Motor neuron (in vitro differentiated cells): Measurements from ENCODE around the gene ZBTB24. TPM values are rescaled to one million over a fixed set of nuclear protein-coding genes. Genes with fewer than 3 reads are reported as not detected.

ENCODE experiments used
- ATAC-seq, 8 experiments: fragments of 200-7000 bp; cut with Tn5 transposase; replicated peaks in 6 of 8; 2 replicates each; pipeline ENCODE4 v1.8.0; 2021; ENCODE audit warnings: mild to moderate bottlenecking in 8 of 8, moderate library complexity in 8 of 8
- H3K27ac ChIP-seq, 2 donors: fragments of 250-450 bp; sonication (Bioruptor Pico); 2 replicates each; pipeline ENCODE4 v1.9.0; 2021; ENCODE audit warnings: antibody characterized with exemption in 2 of 2, mild to moderate bottlenecking in 2 of 2, moderate library complexity in 1 of 2
- H3K4me1 ChIP-seq, 2 donors: fragments of 250-450 bp; sonication (Bioruptor Pico); replicated peaks in 1 of 2; 2 replicates each; pipeline ENCODE4 v1.6.1; 2021; ENCODE audit warnings: antibody characterized with exemption in 2 of 2, mild to moderate bottlenecking in 2 of 2, moderate library complexity in 1 of 2
- H3K4me3 ChIP-seq, 5 donors: fragments of 250-450 bp; sonication (Bioruptor Pico); 2 replicates each; pipeline ENCODE4 v1.9.0; 2021; ENCODE audit warnings: antibody characterized with exemption in 5 of 5, mild to moderate bottlenecking in 5 of 5, moderate library complexity in 4 of 5
- WGBS, 10 experiments: fragments of 450-650 bp; shearing (Covaris generic); methylation state at CpG; one replicate each; pipeline ENCODE4 v1.0.0; 2022; 5-methylcytosine and 5-hydroxymethylcytosine counted together
- in situ Hi-C, 9 experiments: fragments of 400-800 bp; cut with MboI; loops; one replicate each; pipeline ENCODE4 v1.15.0; 2021; ENCODE audit warnings: low sequenced_read_pairs in 9 of 9, low pct_unique_long_range_greater_than_20kb in 2 of 9; ENCODE audit not compliant: unreplicated experiment in 9 of 9
- total RNA-seq, 8 experiments: library from RNA; unstranded; fragments of 300-600 nt; gene quantifications; 2 replicates each; pipeline versions ENCODE4 v1.2.3 to v1.2.4, GENCODE V29; 2022

ZBTB24 gene
- total RNA-seq, 8 experiments from 2014 or later: 5.1 to 17.4 (median 7.9) TPM

GRCh38 chr6:109460161-109460829 lies 22.7 kb downstream of the ZBTB24 start:
- no peak for ATAC-seq
- in situ Hi-C loops: no loop called here
- H3K4me1 ChIP-seq: peaks cover 6 to 11% of the 10 kb centered on the region in 2 donors
- 10 to 100% (median 84%) methylated on average over 1 to 3 of the region's 3 CpGs for WGBS, 10 experiments
- H3K27ac ChIP-seq: no peak overlapping the region
- no peak overlapping the region for H3K4me3 ChIP-seq

- no peak for ATAC-seq
- Histone ChIP-seq H3K4me1 (peaks cover 10 to 15% of the 10 kb centered on the region in 2 donors), H3K4me3 (no peak overlapping the region), H3K27ac (no peak overlapping the region)
- 60 to 95% (median 80%) methylated on average over 2 to 5 of the region's 5 CpGs; no CpG with 5 or more reads in 2 of the 10 experiments for WGBS, 10 experiments
- in situ Hi-C loops: no loop called here
Observed at GRCh38 chr6:109458774-109459531, 24.1 kb downstream of the ZBTB24 start.

DNA sequence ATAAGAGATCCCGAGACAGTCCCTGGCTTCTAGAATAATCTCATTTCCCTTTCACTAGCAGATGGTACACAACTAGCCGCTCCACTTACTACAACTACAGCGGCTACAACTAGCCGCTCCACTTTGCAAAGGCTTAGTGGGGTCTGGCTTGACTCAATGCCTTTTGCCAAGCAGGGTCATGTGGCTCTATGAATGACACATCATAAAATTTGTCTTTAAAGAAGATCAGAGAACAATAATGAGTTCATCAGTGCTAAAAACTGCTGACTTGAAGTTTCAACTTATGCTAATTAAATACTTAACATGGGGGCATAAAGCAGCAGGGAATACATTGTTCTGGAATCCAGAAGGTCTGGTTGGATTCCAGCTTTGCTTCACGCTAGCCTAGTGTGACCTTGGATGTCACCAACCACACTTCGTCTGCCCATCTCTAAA lies 25.4 kb downstream of the ZBTB24 start:
- peak in 3 of 8 experiments; percentile 4 to 11 (median 5) for ATAC-seq
- Histone ChIP-seq H3K4me3 (no peak overlapping the region), H3K27ac (no peak overlapping the region), H3K4me1 (peaks cover 13 to 16% of the 10 kb centered on the region in 2 donors)
- in situ Hi-C loops: no loop called here
- 0 to 100% (median 67%) methylated on average over 1 to 6 of the region's 6 CpGs; no CpG with 5 or more reads in 1 of the 10 experiments for WGBS, 10 experiments

- H3K4me3 ChIP-seq: peak overlapping the region; percentile 49 to 71 (median 67)
- peaks cover 13 to 16% of the 10 kb centered on the region in 2 donors for H3K4me1 ChIP-seq
- no peak overlapping the region for H3K27ac ChIP-seq
- in situ Hi-C loops: no loop called here
- peak in 3 of 8 experiments; percentile 51 to 74 (median 53) for ATAC-seq
- WGBS, 10 experiments: 0 to 85% (median 73%) methylated on average over 5 to 15 of the region's 16 CpGs
Observed at GRCh38 chr6:109456710-109457561, 26.1 kb downstream of the ZBTB24 start.

GRCh38 chr6:109456111-109456583 lies 26.9 kb downstream of the ZBTB24 start:
- peak overlapping the region; percentile 49 to 71 (median 67) for H3K4me3 ChIP-seq
- in situ Hi-C loops: no loop called here
- WGBS, 10 experiments: 0 to 6% (median 6%) methylated on average over 3 to 7 of the region's 38 CpGs; no CpG with 5 or more reads in 7 of the 10 experiments
- peak in 1 of 8 experiments; percentile 0 for ATAC-seq
- peaks cover 13 to 16% of the 10 kb centered on the region in 2 donors for H3K4me1 ChIP-seq
- peak overlapping the region; percentile 75 to 77 for H3K27ac ChIP-seq

- WGBS, 10 experiments: 0% methylated on average over 2 of the region's 70 CpGs; no CpG with 5 or more reads in 9 of the 10 experiments
- peak; percentile 51 to 90 (median 87) for ATAC-seq
- Histone ChIP-seq H3K4me3 (peak within 1 kb of the TSS; percentile 49 to 71 (median 67)), H3K27ac (peak within 1 kb of the TSS; percentile 75 to 77), H3K4me1 (peaks cover 13 to 16% of the 10 kb centered on the region in 2 donors)
- in situ Hi-C loops: no loop called here
Observed at GRCh38 chr6:109455437-109456110, 27.4 kb downstream of the ZBTB24 start, which contains the start of gene MICAL1. Gene MICAL1 (minus strand): TSS chr6:109455772. CDS start chr6:109454196, 1,576 bp downstream.

DNA sequence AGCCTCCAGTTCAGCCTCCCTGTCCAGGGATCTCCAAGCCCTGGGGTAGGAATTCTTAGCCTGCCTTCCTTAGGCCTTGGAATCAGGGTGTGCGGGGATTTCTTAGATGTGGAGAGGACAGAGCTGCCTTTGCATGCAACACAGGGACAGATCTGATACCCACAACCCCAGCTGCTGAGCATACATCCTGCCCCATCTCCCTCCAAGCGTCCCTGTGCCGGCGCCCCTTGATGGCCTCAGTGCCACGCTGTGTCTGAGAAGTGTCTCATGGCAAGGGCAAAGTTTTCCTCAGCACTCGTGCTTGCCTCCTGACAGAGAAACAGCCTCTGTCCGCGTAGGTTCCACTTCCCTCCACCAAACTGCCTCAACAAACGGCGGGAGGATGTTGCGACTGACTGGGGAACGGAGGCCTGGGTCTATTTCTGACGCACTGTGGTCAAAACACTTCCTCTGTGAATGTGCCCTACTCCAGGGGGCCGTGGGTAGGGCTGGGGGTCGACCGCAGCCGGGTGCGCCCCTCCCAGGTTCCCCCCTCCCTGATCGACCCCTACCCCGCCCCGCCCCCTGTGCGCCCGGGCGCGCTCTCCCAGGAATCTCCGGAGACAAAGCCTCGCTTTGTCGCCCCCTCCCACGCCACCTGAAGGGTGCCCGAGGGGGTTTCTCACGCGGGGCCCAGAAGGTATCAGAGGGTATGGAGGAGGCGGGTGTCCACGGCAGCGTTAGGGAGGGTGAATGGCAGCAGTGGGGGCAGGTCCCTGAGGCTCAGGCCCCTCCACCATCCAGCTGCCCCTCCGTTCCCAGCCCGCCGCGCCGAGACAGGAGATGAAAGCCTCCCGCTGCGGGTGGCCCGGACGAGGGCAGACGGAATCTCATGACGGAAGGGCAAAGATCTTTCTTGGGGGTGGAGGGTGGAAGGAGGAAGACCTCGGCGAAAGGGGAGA lies 28.3 kb downstream of the ZBTB24 start:
- 0 to 40% (median 8%) methylated on average over 1 to 6 of the region's 48 CpGs; no CpG with 5 or more reads in 6 of the 10 experiments for WGBS, 10 experiments
- H3K4me3 ChIP-seq: peak overlapping the region; percentile 49 to 71 (median 67)
- in situ Hi-C loops: no loop called here
- H3K27ac ChIP-seq: peak overlapping the region; percentile 75 to 77
- H3K4me1 ChIP-seq: peaks cover 13 to 16% of the 10 kb centered on the region in 2 donors
- peak in 6 of 8 experiments; percentile 3 to 24 (median 21) for ATAC-seq

GRCh38 chr6:109453594-109454495 lies 29.2 kb downstream of the ZBTB24 start:
- H3K27ac ChIP-seq: peak overlapping the region in 1 of 2 donors; percentile 77
- peak overlapping the region; percentile 49 to 71 (median 67) for H3K4me3 ChIP-seq
- peaks cover 13 to 16% of the 10 kb centered on the region in 2 donors for H3K4me1 ChIP-seq
- no peak for ATAC-seq
- 40 to 100% (median 97%) methylated on average over 1 to 6 of the region's 27 CpGs; no CpG with 5 or more reads in 5 of the 10 experiments for WGBS, 10 experiments
- in situ Hi-C loops: no loop called here

DNA sequence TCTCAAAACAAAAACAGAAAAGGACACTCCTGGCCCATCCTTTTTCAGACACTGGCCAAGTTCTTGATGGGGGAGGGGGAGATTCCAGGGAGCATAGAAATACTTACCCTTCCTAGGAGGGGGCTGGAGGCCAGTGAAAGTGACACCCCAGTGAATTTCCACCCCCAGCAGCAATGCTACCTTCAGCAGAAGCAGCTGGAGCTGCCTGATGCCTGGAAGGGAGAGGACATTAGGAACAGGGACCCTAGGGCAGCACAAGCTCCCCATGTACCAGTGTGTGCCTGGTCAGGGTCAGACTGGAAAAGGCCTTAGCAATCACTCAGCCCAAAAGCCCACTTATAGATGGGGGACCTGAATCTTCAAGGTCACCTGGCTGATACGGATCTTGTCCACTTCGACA lies 29.9 kb downstream of the ZBTB24 start:
- Histone ChIP-seq H3K4me1 (peaks cover 13 to 16% of the 10 kb centered on the region in 2 donors), H3K4me3 (no peak overlapping the region), H3K27ac (no peak overlapping the region)
- no peak for ATAC-seq
- 100% methylated on average over 2 of the region's 2 CpGs; no CpG with 5 or more reads in 8 of the 10 experiments for WGBS, 10 experiments
- in situ Hi-C loops: no loop called here

- H3K4me1 ChIP-seq: peaks cover 13% of the 10 kb centered on the region in 2 donors
- no peak overlapping the region for H3K4me3 ChIP-seq
- no peak for ATAC-seq
- no peak overlapping the region for H3K27ac ChIP-seq
- in situ Hi-C loops: no loop called here
- 80 to 100% (median 93%) methylated on average over 1 to 5 of the region's 9 CpGs; no CpG with 5 or more reads in 4 of the 10 experiments for whole genome bisulfite sequencing, 10 experiments
Observed at GRCh38 chr6:109452181-109452580, 30.8 kb downstream of the ZBTB24 start.
